ENCODE data around the gene TEFM.
"Not testable (repeated sequence)": the region's sequence is repeated elsewhere in the genome, so short reads cannot be mapped to it uniquely, and the experiment has no call there.

The TEFM gene

DNA sequence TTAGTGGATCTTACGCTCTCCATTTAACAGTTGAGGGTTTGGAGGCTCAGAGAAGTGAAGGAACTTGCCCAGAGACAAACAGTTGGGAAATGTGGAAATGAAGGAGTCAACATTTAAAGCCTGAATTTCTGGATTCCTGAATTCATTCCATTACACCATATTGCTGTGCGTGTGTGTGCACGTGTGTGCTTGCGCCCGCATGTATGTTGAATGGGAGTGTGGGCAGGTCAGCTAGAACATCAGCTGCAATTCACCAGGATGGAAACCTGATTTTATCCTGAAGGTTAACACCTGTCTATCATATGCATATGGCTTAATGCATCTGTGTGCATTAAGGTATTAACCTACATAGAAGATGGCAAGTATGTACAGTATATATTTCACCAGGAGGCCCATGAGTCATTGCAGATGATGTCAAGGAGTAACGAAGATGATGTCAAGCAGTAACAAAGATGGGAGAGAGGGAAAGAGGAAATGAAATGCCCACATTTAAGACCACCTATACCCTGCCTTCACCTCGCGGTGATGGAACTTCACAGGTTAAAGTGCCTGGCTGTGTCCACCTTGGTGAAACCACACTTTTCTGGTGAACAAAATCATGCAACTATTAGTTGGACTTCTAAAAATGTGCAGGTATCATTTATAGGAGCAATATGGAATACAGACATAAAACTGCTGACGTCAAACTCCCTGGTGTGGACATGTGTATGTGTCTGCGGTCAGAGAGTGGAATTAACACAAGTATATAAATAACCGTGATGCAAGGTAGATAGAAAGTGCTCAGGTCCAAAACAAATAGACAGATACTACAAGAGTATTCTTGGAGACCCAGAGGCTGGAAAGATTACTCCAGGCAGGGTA lies 14.9 kb upstream of the TEFM start:
- DNase-seq (ENCODE audit: low read depth in 2 of 2) = no peak

DNA sequence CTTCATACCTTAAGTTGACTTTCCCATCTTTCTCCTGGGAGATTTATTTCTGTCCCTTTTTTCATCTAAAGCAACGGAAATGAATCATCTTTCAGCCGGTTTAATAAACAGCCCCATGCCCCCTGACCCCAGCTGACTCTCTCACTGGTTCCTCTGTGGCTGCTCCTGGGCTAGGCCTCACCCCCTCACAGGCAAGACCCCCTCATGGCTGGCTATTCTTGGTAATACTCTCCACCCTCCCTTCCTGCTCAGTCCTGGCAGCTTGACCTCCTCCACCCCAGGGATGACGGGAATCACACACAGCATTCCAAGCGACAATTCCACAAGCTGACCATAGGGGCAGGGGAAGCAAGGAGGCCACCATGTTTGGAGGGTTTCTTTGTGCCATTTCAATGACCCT lies 14.2 kb upstream of the TEFM start:
- DNase-seq (ENCODE audit: low read depth in 2 of 2) = no peak

DNA sequence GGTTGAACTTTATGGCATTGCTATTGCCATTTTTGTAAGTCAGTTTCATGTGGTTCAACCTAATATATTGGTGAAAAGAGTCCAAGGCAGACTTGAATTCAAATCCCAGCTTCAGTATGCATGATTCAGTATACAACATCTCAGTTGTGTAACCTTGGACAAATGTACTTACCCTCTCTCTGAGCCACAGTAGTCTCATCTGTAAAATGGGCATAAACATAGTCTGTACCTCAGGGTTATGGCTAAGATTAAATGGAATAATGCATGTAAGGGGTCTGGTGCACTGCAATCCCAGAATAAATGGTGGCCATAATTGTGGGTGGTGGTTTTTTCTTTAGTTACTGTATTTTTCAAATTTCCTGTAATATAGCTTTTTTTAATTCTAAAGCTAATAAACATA lies 11.0 kb upstream of the TEFM start:
- no peak for DNase-seq (ENCODE audit: low read depth in 2 of 2)

DNA sequence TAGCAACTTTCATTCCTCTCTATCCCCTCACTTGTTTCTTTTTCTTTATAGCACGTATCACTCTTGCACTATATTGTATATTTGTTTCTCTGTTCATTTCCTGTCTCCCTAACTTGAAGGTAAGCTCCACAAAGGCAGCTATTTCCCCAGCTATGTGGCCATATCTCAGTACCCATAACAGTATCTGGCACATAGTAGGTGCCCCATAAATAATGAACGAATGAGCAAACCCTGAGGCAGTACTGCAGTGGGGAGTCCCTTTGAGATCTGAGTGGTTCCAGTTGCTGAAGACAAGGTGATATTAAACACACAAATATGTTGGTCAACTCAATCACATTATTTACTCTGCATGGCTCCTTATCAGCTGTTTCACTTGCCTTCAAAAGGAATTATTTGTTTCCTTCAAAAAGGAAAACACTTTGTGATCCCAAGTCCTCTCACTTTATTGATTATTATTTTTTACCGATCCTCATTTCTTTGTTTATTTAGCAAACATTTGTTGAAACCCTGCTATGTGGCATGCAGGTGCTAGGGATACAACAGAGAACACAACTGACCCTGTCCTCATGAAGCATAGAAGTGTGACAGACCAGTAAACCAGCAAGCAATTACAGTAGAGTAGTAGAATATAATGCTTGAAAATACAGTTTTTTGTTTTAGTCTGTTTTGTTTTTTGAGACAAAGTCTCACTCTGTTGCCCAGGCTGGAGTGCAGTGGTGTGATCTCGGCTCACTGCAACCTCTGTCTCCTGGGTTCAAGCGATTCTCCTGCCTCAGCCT lies 10.0 kb upstream of the TEFM start:
- DNase-seq (ENCODE audit: low read depth in 2 of 2) = no peak

DNA sequence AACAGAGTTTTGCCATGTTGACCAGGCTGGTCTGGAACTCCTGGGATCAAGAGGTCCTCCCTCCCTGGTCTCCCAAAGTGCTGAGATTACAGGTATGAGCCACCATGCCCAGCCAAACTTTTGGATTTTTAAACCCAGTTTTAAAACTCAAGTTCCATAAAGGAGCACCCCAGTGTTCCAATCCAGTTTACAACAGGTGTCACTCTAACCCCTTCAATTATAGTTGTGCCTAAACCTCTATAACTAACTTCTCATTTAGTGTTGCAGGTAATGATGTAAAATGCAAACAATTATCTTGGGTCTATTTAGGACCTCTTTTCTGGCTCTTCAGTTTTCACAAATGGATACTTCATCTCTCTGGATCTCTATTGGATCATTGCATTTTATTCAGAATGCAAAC lies 7.9 kb upstream of the TEFM start:
- no peak for DNase-seq (ENCODE audit: low read depth in 2 of 2)

DNA sequence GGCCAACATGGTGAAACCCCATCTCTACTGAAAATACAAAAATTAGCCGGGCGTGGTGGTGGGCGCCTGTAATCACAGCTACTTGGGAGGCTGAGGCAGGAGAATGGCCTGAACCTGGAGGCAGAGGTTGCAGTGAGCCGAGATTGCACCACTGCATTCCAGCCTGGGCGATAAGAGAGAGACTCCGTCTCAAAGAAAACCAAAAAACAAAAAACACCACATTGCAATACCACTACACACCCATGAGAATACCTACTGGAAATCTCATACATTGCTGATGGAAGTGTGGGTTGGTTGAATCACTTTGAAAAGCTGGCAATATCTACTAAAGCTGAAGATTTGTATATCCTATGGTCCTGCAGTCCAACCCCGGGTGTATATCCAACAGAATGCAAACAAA lies 4.1 kb upstream of the TEFM start:
- DNase-seq (ENCODE audit: low read depth in 2 of 2) = not testable (repeated sequence)

DNA sequence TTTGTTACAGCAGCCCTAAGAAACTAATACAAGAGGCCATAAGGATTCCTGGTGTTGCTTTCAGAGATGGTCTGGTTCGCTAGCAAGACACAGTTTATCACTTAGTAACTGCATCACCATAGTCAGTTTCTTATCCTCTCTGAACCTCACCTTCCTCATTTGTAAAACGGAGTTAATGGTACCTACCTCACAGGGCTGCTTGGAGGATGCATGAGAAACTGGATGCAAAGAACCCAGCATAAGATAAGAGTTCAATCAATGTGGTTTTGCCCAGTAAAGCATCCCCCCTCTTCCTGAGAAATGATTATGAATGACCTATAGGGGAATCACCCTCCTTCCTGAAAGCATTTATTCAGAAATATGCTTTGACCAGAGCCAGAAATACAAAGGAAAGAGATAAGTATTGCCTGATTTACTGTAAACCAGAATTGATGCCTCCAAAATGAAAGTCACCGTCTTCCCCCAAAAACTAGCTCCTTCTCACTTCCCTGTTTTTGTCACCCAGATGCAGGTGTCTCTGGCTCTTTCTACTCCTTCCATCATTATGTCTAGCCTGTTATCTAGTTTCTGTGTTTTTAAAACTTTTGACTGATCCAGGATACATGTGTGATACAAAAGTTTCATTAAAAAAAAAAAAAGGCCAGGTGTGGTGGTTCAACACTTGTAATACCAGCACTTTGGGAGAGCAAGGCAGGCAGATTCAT lies 2.8 kb upstream of the TEFM start:
- DNase-seq (ENCODE audit: low read depth in 2 of 2) = no peak

DNA sequence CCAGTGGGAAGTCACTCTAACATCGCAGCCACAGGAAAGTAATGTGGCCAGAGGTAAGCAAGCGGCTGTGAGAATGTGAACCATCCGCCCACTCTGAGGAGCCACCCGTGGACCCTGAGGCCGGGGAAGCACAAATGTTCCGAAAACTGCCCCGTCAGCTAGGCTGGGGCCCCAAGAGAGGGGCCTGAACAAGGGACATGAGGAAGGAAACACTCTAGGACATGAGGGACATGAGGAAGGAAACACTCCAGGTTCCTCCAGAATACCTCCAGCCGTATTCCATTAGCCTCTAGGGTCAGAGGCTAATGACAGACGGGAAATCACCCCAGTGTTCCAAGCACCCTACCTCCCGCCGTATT lies 317 bp downstream of the TEFM start:
- no peak for DNase-seq (ENCODE audit: low read depth in 2 of 2)

DNA sequence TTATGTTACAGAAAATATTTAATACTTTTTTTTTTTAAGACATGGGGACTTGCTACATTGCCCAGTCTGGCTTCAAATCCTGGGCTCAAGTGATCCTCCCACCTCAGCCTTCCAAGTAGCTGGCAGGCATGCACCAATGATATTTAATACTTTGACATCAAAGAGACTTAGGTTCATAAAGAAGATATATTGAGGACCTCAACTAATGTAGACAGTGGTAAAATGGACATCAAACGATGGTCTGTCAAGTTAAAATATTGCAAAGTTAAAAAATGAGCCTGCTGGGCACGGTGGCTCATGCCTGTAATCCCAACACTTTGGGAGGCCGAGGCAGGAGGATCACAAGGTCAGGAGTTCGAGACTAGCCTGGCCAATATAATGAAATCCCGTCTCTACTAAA lies 8.7 kb downstream of the TEFM start:
- DNase-seq (ENCODE audit: low read depth in 2 of 2) = no peak

DNA sequence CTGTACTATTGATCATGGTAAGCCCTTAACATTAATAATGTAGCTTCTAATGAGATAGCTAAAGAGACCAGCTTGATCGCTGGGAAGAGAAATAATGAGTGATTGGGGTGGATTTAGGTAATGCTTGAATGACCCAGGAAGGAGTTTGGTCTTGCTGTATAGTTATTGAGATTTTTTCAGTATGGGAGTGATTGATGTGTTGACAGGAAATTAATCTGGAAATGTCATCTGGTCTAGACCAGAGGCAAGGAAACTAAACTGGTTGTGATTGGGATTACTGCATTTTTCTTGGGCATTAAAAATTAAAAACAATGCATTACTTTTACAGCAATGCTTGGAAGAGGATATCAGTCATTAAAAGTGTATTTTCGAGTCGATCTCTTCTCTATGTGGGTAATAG lies 11.8 kb downstream of the TEFM start:
- DNase-seq (ENCODE audit: low read depth in 2 of 2) = no peak

DNA sequence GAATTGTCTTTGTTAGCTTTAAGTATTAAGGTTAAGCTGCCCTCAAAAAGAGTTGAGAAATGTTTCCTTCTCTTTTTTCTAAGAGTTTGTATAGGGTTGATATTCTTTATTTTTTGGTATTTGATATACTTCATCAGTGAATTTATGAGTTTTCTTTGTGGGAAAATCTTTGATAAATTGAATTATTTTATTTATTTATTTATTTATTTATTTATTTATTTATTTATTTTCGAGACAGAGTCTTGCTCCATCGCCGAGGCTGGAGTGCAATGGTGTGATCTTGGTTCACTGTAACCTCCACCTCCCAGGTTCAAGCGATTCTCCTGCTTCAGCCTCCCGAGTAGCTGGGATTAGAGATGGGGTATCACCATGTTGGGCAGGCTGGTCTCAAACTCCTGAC lies 19.9 kb downstream of the TEFM start:
- no peak for DNase-seq (ENCODE audit: low read depth in 2 of 2)

DNA sequence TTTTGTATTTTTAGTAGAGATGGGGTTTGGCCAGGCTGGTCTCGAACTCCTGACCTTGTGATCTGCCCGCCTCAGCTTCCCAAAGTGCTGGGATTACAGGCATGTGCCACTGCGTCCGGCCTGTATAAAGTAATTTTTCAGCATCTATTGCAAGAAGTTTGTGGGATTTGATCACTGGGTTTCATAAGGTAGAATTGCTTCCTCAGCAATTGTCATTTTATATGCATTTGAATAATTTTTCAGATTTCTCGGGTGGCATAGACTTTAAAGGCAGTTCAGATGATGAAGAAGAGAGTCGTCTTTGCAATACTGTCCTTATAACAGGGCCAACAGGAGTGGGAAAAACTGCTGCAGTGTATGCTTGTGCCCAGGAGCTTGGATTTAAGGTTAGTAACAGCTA lies 37.0 kb downstream of the TEFM start:
- DNase-seq (ENCODE audit: low read depth in 2 of 2) = no peak

DNA sequence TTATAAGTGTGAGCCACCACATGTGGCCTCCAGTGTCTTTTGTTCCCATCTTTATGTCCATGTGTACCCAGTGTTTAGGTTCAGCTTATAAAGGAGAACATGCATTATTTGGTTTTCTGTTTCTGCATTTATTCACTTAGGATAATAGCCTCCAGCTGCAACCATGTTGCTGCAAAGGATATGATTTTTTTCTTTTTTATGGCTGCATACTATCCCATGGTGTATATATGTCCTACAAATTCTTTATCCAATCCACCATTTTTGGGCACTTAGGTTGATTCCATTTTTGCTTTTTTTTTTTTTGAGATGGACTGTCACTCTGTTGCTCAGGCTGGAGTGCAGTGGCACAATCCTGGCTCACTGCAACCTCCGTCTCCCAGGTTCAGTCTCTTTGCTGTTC lies 41.4 kb downstream of the TEFM start:
- no peak for DNase-seq (ENCODE audit: low read depth in 2 of 2)

DNA sequence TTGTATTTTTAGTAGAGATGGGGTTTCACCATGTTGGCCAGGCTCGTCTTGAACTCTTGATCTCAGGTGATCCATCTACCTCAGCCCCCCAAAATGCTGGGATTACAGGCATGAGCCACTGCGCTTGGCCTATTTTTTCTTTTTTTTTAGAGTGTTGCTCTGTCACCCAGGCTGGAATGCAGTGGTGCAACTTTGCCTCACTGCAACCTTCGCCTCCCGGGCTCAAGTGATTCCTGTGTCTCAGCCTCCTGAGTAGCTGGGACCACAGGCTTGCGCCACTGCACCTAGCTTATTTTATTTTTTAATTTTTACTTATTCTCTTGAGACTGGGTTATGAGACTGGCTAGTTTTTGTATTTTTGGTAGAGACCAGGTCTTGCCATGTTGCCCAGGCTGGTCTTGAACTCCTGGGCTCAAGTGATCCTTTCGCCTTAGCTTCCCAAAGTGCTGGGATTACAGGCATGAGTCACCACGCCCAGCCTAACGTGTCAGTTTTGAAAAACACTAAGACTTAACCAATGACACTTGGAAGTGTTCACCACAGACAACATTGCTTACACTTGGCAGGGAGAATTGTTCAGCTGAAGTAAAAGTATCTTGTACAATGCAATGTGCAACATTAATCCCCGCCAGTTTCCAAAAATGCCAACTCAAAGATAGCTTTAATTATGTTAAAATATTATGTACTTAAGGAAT lies 47.3 kb downstream of the TEFM start:
- DNase-seq (ENCODE audit: low read depth in 2 of 2) = no peak

DNA sequence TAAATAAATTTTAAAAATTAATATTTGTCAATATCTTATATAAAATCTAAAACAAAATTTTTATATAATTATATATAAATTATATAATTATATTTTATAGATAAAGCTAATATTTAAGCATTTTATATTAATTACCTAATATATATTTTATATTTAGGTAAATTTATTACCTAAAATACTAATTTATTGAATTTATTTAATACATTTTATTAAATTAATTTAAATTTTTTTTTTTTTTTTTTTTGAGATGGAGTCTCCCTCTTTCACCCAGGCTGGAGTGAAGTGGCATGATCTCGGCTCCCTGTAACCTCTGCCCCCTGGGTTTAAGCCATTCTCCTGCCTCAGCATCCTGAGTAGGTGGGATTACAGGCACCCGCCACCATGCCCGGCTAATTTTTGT lies 51.9 kb downstream of the TEFM start:
- DNase-seq (ENCODE audit: low read depth in 2 of 2) = no peak

All from stimulated activated CD4-positive, alpha-beta T cell treated with anti-CD3 and anti-CD28 coated beads, Interleukin-15, amount 100 ng/mL, for 48 hours (primary cell).